Activated naive CD8-positive, alpha-beta T cell treated with anti-CD3 and anti-CD28 coated beads, Interleukin-2, amount 50 U/mL, for 16 hours (primary cell): ENCODE results near the gene MRPL12.
"Not testable (repeated sequence)": the region's sequence is repeated elsewhere in the genome, so short reads cannot be mapped to it uniquely, and the experiment has no call there.

Experiments
- DNase-seq: peaks from one replicate; pipeline ENCODE4 v3.0.0-alpha.2; 2020; ENCODE audit warnings: low read depth, low spot score

Gene MRPL12

GRCh38 chr17:81716674-81716996, 13.5 kb downstream of the MRPL12 start:
- no peak for DNase-seq

DNA sequence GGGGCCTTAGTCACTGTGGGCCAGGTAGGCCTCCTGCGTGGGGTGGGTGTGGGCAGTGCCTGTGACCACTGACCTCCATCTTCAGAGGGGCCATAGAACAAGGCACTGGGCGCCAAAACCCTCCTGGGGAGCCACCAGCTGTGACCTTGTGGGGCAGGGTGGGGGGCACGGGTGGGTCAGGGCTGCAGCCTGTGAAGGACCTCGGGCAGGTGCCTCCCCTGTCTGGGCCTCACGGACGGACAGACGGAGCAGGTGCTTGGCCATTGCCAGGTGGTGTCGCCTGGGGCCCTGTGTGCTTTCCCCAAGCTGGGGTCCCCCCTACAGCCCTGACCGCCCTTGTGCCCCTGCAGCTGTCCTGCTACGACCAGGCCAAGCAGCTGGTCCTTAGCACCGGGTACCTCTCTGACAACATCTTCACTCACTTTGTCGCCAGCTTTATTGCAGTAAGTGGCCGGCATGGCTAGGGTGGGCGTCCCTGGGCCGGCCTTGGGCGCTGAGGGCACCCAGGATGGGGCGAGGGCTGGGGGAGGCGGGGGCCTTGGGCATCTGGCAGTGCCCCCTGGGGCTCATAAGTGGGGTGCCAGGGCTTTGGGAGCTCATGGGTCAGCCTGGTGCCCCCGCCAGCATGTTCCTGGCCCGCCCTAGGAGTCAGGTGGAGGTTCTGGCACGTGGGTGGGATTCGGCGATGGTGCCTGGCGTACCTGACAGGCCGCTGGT, 14.0 kb downstream of the MRPL12 start:
- DNase-seq = no peak

DNA sequence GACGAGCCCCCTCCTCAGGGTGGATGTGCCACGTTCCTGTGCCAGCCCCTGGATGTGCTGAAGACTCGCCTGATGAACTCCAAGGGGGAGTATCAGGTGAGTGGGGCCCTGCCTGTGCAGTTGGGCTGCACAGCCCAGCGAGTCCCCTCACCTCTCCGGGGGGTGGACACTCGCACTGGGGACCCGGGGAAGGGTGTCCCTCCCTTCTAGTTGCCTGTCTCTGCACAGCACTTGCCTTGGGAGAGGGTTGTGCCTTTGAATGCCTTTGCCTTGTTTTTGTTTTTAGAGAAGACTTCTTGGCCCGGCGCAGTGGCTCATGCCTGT, 14.6 kb downstream of the MRPL12 start:
- DNase-seq = no peak

- no peak for DNase-seq
Observed at GRCh38 chr17:81719410-81720266, 16.5 kb downstream of the MRPL12 start.

- DNase-seq = no peak
Observed at GRCh38 chr17:81720267-81721071, 17.3 kb downstream of the MRPL12 start.

DNA sequence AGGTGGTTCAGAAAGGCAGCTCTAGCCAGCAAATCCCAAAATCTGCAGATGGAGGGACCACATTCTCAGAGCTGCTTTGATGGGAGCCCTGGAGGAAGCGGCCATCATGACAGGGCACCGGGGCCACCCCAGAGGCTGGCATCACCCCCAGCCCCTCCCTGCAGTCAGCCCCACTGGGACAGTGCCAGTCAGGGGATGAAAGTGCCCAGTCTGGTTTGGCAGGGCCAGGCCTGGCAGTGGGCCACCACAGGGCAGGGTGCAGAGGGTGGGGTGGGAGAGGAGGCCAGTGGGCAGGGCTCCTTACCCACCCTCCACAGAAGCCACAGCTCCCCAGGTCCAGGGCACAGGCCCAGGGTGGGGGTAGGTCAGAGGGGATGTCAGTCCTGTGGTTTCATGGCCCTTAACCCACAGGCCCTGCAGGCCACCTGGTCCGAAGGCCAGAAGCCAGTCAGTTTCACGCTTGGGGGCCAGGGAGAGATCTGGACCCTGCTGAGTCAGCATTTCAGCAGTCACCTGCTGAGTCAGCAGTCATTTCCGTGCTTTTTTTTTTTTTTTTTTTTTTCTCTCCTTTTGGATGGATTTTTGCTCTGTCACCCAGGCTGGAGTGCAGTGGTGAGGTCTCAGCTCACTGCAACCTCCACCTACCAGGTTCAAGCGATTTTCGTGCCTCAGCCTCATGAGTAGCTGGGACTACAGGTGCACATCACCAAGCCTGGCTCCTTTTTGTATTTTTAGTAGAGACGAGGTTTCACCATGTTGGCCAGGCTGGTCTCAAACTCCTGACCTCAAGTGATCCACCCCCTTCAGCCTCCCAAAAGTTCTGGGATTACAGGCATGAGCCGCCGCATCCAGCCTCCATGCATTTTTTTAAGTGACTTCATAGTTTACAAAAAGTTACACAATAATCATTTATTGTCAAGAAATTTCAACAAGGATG, 19.3 kb downstream of the MRPL12 start:
- DNase-seq = no peak

DNA sequence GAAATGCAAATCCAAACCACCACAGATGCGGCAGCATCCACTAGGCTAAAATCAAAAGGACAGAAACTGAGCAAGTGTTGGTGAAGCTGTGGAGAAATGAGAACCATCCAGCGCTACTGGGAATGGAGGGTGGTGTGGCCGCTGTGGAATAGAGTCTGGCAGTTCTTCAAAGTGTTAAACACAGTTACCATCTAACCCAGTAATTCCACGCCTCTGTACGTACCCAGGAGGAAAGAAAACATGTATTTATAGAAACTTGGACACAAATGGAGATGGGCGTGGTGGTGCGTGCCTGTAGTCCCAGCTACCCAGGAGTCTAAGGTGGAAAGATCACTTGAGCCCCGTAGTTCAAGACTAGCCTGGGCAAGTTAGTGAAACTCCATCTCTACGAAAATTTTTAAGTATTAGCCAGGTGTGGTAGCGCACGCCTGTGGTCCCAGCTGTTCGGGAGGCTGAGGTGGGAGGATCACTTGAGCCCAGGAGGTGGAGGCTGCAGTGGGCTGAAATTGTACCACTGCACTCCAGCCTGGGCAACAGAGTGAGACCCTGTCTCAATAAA, 20.6 kb downstream of the MRPL12 start:
- DNase-seq = no peak

GRCh38 chr17:81725439-81725838, 22.3 kb downstream of the MRPL12 start:
- DNase-seq = no peak

DNA sequence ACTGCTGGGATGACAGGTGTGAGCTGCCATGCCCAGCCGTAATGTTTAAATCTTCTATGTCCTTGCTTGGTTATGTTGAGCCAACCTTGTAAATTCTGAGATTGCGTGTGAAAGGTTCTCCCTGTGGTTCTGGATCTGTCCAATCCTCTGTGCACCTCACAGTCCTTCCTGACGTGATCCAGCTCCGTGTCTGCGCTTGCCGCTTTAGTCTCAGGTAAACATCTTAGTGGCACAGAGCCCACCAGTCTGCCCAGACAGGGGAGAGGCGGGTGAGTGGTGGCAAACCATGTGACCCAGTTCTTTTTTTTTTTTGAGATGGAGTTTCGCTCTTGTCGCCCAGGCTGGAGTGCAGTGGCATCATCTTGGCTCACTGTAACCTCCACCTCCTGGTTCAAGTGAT, 22.8 kb downstream of the MRPL12 start:
- DNase-seq = no peak

DNA sequence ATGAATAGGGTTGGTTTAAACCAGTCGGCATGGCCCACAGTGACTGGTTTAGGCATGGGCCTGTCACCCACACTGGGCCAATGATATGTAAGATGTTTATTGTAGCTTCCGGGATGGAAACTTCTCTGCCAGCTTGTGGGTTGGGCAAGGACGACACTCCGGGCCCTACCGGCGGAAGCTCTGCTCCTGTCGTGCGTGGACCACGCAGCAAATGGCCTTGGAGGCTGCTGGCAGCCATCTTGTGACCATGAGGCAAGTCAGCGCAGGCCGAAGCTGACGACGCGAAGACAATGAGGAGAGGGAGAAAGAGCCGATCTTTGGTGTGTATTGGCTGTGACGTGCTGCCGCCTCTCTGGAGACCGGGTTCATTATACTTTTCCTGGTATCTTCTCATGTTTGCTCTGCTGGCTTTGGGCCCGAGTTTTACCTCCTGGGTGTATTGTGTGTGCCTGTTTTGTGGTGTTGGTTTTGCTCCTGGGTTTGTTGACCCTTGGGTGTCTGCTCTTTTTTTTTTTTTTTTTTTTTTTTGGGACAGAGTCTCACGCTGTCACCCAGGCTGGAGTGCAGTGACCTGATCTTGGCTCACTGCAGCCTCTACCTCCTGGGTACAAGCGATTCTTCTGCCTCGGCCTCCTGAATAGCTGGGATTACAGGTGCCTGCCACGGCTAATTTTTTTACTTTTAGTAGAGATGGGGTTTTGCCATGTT, 24.3 kb downstream of the MRPL12 start:
- no peak for DNase-seq

- peak; percentile 19 for DNase-seq
Observed at GRCh38 chr17:81733507-81734404, 30.6 kb downstream of the MRPL12 start.

GRCh38 chr17:81734405-81735263, 31.5 kb downstream of the MRPL12 start:
- no peak for DNase-seq

GRCh38 chr17:81735264-81736102, 32.3 kb downstream of the MRPL12 start:
- no peak for DNase-seq

- DNase-seq = no peak
Observed at GRCh38 chr17:81737947-81738800, 35.0 kb downstream of the MRPL12 start.

DNA sequence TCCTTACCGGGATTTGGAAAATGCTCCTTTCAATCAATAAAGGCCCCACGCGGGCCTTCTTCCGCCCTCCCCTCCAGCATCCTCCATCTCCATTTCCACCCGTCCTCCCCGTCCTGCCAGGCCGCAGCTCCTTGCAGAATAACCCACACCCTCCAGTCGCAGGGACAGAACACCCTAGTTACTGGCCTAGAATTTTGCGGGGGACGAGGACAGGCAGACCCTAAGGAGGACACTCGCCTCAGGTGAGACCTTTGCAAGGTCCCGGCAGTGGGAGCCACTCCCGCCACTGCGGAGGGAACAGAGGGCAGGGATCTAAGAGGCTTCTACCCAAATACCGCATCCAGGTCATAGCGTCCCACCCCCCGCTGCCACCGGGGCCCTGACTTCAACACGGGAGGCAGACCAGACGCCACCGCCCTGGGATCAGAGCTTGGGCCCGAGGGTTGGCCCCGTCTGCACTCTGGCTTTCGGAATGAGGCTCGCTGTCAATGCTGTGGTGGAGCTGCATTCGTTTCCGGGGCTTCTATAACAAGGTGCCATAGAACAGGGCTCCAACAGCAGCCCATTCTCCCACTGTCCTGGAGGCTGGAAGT, 35.7 kb downstream of the MRPL12 start:
- no peak for DNase-seq

GRCh38 chr17:81739593-81739992, 36.4 kb downstream of the MRPL12 start:
- not testable (repeated sequence) for DNase-seq
